ENCODE results near the gene SDHD. TPM values are rescaled to one million over a fixed set of nuclear protein-coding genes. Genes with fewer than 3 reads are reported as not detected.
A peak's percentile ranks its signal among the peaks of the same experiment; 100 is the strongest.

The SDHD gene
- total and polyA plus RNA-seq, 10 of the 15 experiments (the other 5 are each of a cell fraction or from before 2014, with no cell fraction given) = 114 to 775 (median 187) TPM

DNA sequence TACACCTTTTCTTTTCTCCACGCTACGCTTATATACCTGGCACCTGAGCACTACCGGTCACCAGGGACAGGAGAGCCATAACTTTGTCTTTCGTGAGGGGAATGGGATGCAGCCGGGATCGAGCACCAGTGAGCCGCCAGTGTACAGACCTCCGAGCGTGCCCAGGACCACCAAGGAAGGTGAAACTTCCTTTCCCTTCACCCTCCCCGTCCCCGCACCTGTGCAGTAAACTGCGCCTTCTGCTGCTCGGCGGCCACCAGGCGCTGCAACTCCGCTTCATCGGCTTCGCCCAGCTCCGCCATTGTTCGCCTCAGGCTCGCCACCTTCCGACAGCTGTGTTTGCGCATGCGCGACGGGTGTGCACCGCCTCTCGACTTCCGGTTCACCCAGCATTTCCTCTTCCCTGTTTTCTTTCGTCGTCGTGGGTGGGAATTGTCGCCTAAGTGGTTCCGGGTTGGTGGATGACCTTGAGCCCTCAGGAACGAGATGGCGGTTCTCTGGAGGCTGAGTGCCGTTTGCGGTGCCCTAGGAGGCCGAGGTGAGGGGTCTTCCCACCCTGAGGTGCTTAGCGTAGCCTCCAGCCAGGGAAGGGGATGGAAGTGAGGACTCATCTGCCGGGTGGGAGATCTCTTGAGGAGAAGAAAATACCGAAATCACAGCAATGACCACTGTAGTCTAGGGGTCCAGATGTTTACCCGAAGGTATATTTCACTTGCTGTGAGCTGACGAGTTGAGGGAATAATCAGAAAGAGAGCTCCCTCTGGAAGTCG, at the start of gene SDHD, which contains the start of gene TIMM8B (continued):
- TF ChIP-seq TCF3 (IDR thresholded peaks at IDR 0.05; ENCODE audit: borderline replicate concordance, insufficient read depth, low read depth, low read length) (no peak), ZNF207 (IDR thresholded peaks at IDR 0.05; ENCODE audit: borderline replicate concordance) (peak; percentile 52; the same call in 1 of the 2 replicates), PAX5 (IDR thresholded peaks at IDR 0.05; ENCODE audit: borderline replicate concordance, low read depth, low read length) (peak; percentile 75; the same call in 1 of the 2 replicates), BACH1 (IDR thresholded peaks at IDR 0.05; ENCODE audit: borderline replicate concordance) (peak; percentile 55; the same call in 1 of the 2 replicates), NFIC (IDR thresholded peaks at IDR 0.05; ENCODE audit: low read depth, low read length) (no peak), WRNIP1 (IDR thresholded peaks at IDR 0.05; ENCODE audit: borderline replicate concordance, low read depth, low read length) (0 out of 2 replicates have a peak, but pooled peaks have one; percentile 87), ZNF24 (IDR thresholded peaks at IDR 0.05) (no peak)
- TF ChIP-seq, protein P1, sequence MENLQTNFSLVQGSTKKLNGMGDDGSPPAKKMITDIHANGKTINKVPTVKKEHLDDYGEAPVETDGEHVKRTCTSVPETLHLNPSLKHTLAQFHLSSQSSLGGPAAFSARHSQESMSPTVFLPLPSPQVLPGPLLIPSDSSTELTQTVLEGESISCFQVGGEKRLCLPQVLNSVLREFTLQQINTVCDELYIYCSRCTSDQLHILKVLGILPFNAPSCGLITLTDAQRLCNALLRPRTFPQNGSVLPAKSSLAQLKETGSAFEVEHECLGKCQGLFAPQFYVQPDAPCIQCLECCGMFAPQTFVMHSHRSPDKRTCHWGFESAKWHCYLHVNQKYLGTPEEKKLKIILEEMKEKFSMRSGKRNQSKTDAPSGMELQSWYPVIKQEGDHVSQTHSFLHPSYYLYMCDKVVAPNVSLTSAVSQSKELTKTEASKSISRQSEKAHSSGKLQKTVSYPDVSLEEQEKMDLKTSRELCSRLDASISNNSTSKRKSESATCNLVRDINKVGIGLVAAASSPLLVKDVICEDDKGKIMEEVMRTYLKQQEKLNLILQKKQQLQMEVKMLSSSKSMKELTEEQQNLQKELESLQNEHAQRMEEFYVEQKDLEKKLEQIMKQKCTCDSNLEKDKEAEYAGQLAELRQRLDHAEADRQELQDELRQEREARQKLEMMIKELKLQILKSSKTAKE (IDR thresholded peaks at IDR 0.05; ENCODE audit: low read depth, poor library complexity, severe bottlenecking) = peak; percentile 26
- TF ChIP-seq, protein P2, sequence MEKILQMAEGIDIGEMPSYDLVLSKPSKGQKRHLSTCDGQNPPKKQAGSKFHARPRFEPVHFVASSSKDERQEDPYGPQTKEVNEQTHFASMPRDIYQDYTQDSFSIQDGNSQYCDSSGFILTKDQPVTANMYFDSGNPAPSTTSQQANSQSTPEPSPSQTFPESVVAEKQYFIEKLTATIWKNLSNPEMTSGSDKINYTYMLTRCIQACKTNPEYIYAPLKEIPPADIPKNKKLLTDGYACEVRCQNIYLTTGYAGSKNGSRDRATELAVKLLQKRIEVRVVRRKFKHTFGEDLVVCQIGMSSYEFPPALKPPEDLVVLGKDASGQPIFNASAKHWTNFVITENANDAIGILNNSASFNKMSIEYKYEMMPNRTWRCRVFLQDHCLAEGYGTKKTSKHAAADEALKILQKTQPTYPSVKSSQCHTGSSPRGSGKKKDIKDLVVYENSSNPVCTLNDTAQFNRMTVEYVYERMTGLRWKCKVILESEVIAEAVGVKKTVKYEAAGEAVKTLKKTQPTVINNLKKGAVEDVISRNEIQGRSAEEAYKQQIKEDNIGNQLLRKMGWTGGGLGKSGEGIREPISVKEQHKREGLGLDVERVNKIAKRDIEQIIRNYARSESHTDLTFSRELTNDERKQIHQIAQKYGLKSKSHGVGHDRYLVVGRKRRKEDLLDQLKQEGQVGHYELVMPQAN (conservative IDR thresholded peaks at IDR 0.05) = peak; percentile 29; the same call in 1 of the 2 replicates
- TF ChIP-seq, protein P3, sequence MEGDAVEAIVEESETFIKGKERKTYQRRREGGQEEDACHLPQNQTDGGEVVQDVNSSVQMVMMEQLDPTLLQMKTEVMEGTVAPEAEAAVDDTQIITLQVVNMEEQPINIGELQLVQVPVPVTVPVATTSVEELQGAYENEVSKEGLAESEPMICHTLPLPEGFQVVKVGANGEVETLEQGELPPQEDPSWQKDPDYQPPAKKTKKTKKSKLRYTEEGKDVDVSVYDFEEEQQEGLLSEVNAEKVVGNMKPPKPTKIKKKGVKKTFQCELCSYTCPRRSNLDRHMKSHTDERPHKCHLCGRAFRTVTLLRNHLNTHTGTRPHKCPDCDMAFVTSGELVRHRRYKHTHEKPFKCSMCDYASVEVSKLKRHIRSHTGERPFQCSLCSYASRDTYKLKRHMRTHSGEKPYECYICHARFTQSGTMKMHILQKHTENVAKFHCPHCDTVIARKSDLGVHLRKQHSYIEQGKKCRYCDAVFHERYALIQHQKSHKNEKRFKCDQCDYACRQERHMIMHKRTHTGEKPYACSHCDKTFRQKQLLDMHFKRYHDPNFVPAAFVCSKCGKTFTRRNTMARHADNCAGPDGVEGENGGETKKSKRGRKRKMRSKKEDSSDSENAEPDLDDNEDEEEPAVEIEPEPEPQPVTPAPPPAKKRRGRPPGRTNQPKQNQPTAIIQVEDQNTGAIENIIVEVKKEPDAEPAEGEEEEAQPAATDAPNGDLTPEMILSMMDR (IDR thresholded peaks at IDR 0.05 in 2 of 3, conservative IDR thresholded peaks at IDR 0.05 in 1 of 3; ENCODE audit: control insufficient read depth in 2 of 3, extremely low read depth in 1 of 3, insufficient read depth in 1 of 3, low read depth in 3 of 3, low read length in 3 of 3) = peak; percentile 29 to 41 (median 36); a peak in 4 of 6 replicates
- TF ChIP-seq, protein P4, sequence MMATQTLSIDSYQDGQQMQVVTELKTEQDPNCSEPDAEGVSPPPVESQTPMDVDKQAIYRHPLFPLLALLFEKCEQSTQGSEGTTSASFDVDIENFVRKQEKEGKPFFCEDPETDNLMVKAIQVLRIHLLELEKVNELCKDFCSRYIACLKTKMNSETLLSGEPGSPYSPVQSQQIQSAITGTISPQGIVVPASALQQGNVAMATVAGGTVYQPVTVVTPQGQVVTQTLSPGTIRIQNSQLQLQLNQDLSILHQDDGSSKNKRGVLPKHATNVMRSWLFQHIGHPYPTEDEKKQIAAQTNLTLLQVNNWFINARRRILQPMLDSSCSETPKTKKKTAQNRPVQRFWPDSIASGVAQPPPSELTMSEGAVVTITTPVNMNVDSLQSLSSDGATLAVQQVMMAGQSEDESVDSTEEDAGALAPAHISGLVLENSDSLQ (IDR thresholded peaks at IDR 0.05) = peak; percentile 37; the same call in 1 of the 2 replicates
- TF ChIP-seq, protein P5, sequence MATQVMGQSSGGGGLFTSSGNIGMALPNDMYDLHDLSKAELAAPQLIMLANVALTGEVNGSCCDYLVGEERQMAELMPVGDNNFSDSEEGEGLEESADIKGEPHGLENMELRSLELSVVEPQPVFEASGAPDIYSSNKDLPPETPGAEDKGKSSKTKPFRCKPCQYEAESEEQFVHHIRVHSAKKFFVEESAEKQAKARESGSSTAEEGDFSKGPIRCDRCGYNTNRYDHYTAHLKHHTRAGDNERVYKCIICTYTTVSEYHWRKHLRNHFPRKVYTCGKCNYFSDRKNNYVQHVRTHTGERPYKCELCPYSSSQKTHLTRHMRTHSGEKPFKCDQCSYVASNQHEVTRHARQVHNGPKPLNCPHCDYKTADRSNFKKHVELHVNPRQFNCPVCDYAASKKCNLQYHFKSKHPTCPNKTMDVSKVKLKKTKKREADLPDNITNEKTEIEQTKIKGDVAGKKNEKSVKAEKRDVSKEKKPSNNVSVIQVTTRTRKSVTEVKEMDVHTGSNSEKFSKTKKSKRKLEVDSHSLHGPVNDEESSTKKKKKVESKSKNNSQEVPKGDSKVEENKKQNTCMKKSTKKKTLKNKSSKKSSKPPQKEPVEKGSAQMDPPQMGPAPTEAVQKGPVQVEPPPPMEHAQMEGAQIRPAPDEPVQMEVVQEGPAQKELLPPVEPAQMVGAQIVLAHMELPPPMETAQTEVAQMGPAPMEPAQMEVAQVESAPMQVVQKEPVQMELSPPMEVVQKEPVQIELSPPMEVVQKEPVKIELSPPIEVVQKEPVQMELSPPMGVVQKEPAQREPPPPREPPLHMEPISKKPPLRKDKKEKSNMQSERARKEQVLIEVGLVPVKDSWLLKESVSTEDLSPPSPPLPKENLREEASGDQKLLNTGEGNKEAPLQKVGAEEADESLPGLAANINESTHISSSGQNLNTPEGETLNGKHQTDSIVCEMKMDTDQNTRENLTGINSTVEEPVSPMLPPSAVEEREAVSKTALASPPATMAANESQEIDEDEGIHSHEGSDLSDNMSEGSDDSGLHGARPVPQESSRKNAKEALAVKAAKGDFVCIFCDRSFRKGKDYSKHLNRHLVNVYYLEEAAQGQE (IDR thresholded peaks at IDR 0.05; ENCODE audit: low read depth, low read length) = 0 out of 2 replicates have a peak, but pooled peaks have one; percentile 3
